ENCODE data around the gene HELQ. TPM values are rescaled to one million over a fixed set of nuclear protein-coding genes. Genes with fewer than 3 reads are reported as not detected.

Gene HELQ
- total and polyA plus RNA-seq, 2 of the 13 experiments (the other 11 are each of a cell fraction or from before 2014, with no cell fraction given): 6.6 to 10.8 TPM

DNA sequence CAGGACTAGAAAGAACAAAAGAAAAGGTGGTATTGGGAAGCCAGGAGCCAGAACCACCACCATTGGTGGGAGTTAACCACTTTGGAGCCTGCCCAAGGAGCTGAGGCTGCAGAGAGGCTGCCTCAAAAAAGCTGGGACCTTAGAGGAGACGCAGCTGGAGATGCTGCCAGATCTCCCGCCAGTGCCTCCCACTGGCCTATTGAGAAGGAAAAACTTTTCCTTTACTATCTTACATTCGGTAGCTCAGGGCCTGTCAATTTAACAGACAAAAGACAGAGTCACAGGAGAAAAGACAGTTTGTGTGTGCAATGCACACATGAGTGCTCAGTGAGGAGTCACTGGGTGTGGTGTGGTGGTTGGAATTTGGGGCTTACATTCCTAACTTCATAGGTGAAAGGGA is 68.6 kb downstream of the HELQ start:
- H3K27me3 ChIP-seq (ENCODE audit: control insufficient read depth in 1 of 2, insufficient read depth in 2 of 2, low read length in 2 of 2): no peaks in the 10 kb centered on the region
- H3K4me1 ChIP-seq (ENCODE audit: insufficient read depth, low read length): peaks cover 14% of the 10 kb centered on the region
- intact Hi-C loops (cut with micrococcal nuclease; ENCODE audit: unreplicated experiment): no loop called here
- no peak overlapping the region for H3K4me2 ChIP-seq (ENCODE audit: low read depth, low read length)
- CTCF ChIA-PET (ENCODE audit: low intra/inter-chr PET ratio, low total read pairs): no interaction called here
- H2AFZ ChIP-seq (ENCODE audit: low read length): no peak overlapping the region
- no peak overlapping the region for H3K4me3 ChIP-seq (replicated peaks in 1 of 3; ENCODE audit: insufficient read depth in 1 of 3, low read depth in 2 of 3, low read length in 3 of 3)
- DNase-seq (ENCODE audit: low spot score) (no peak), ATAC-seq (no peak), FAIRE-seq (no peak)
- TF ChIP-seq ZSCAN9 (CRISPR knock-in tag; IDR thresholded peaks at IDR 0.05; ENCODE audit: borderline replicate concordance) (no peak), YEATS4 (CRISPR knock-in tag; IDR thresholded peaks at IDR 0.05; ENCODE audit: borderline replicate concordance) (no peak), BRD4 (CRISPR knock-in tag; IDR thresholded peaks at IDR 0.05) (no peak), FOXA1 (IDR thresholded peaks at IDR 0.05) (no peak), FOXA1 (CRISPR knock-in tag; IDR thresholded peaks at IDR 0.05) (no peak), KDM5B (CRISPR knock-in tag; IDR thresholded peaks at IDR 0.05; ENCODE audit: borderline replicate concordance) (no peak), ZNF484 (CRISPR knock-in tag; IDR thresholded peaks at IDR 0.05; ENCODE audit: borderline replicate concordance, low read depth) (no peak), FOXJ3 (CRISPR knock-in tag; IDR thresholded peaks at IDR 0.05; ENCODE audit: borderline replicate concordance) (no peak), ZNF724P (CRISPR knock-in tag; IDR thresholded peaks at IDR 0.05; ENCODE audit: borderline replicate concordance) (no peak), NPAS2 (CRISPR knock-in tag; IDR thresholded peaks at IDR 0.05; ENCODE audit: borderline replicate concordance) (no peak), PTBP1 (IDR thresholded peaks at IDR 0.05; ENCODE audit: low read depth, low read length, poor library complexity, severe bottlenecking) (no peak), ZNF292 (CRISPR knock-in tag; IDR thresholded peaks at IDR 0.05; ENCODE audit: borderline replicate concordance, low read depth) (no peak), ISX (CRISPR knock-in tag; conservative IDR thresholded peaks at IDR 0.05) (no peak)
- TF ChIP-seq, protein P1, sequence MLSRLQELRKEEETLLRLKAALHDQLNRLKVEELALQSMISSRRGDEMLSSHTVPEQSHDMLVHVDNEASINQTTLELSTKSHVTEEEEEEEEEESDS (CRISPR knock-in tag; IDR thresholded peaks at IDR 0.05; ENCODE audit: borderline replicate concordance): no peak
- TF ChIP-seq, protein P2, sequence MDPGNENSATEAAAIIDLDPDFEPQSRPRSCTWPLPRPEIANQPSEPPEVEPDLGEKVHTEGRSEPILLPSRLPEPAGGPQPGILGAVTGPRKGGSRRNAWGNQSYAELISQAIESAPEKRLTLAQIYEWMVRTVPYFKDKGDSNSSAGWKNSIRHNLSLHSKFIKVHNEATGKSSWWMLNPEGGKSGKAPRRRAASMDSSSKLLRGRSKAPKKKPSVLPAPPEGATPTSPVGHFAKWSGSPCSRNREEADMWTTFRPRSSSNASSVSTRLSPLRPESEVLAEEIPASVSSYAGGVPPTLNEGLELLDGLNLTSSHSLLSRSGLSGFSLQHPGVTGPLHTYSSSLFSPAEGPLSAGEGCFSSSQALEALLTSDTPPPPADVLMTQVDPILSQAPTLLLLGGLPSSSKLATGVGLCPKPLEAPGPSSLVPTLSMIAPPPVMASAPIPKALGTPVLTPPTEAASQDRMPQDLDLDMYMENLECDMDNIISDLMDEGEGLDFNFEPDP (CRISPR knock-in tag; conservative IDR thresholded peaks at IDR 0.05): no peak
- no TSS peak for BruUV-seq (replicated peaks)
- H3K27ac ChIP-seq (ENCODE audit: extremely low read length, insufficient read depth, low read length): no peak overlapping the region
- 49% methylated on average over 3 of the region's 3 CpGs for WGBS (ENCODE audit: low lambda C conversion rate)
- H4K20me1 ChIP-seq (ENCODE audit: insufficient read depth, low read length): no peaks in the 10 kb centered on the region
- in situ Hi-C loops (cut with HindIII; ENCODE audit: extremely low pct_ligation_motif_present, low pct_unique_long_range_greater_than_20kb): no loop called here
- POLR2A ChIA-PET: no interaction called here
- no peaks in the 10 kb centered on the region for H3K9me3 ChIP-seq (ENCODE audit: low read length)
- no peaks in the 10 kb centered on the region for H3K36me3 ChIP-seq (replicated peaks in 1 of 2; ENCODE audit: control insufficient read depth in 1 of 2, insufficient read depth in 2 of 2, low read length in 2 of 2)
- H3K9ac ChIP-seq (ENCODE audit: insufficient read depth, low read depth, low read length): no peak overlapping the region
- H3K79me2 ChIP-seq (ENCODE audit: insufficient read depth, low read length): no peaks in the 10 kb centered on the region
